DLD1 (cell line): Measurements from ENCODE around the gene ZNF174.

Experiments
- in situ Hi-C: cut with HindIII; loops from 2 replicates; pipeline ENCODE4 v1.10.0; 2017; ENCODE audit warnings: low sequenced_read_pairs

The ZNF174 gene

GRCh38 chr16:3443108-3444031, 42.4 kb downstream of the ZNF174 start, which contains the start of the genes NAA60 and ZNF597:
NAA60 (plus strand) TSS chr16:3443680; CDS start chr16:3476228, 32,548 bp downstream.
ZNF597 (minus strand) TSS chr16:3443504; CDS start chr16:3443153, 351 bp downstream.
- in situ Hi-C loops = no loop called here

GRCh38 chr16:3444032-3444388, 43.0 kb downstream of the ZNF174 start:
- in situ Hi-C loops = no loop called here

GRCh38 chr16:3454093-3454492, 53.1 kb downstream of the ZNF174 start:
- in situ Hi-C loops = no loop called here

GRCh38 chr16:3454631-3455147, 53.7 kb downstream of the ZNF174 start:
- in situ Hi-C loops = no loop called here

GRCh38 chr16:3457434-3458252, 56.6 kb downstream of the ZNF174 start:
- in situ Hi-C loops = no loop called here

GRCh38 chr16:3458278-3458851, 57.4 kb downstream of the ZNF174 start:
- in situ Hi-C loops = no loop called here

GRCh38 chr16:3458852-3459361, 57.9 kb downstream of the ZNF174 start:
- in situ Hi-C loops = no loop called here
